Stimulated activated naive CD8-positive, alpha-beta T cell treated with anti-CD3 and anti-CD28 coated beads, Interleukin-15, Interleukin-2, amounts not matched to agents 100 ng/mL and 50 ng/mL, for 24 hours (primary cell): ENCODE data around the gene KIFBP.
"Not testable (repeated sequence)": the region's sequence is repeated elsewhere in the genome, so short reads cannot be mapped to it uniquely, and the experiment has no call there.

Experiments used
- H3K27ac Mint-ChIP-seq: one replicate; pipeline ENCODE4 v1.8.0; 2021; ENCODE audit warnings: mild to moderate bottlenecking, mixed read lengths
- H3K27me3 Mint-ChIP-seq: one replicate; pipeline ENCODE4 v1.8.0; 2021; ENCODE audit warnings: mixed read lengths
- H3K36me3 Mint-ChIP-seq: one replicate; pipeline ENCODE4 v1.8.0; 2021; ENCODE audit warnings: low read depth, mixed read lengths
- H3K4me1 Mint-ChIP-seq: one replicate; pipeline ENCODE4 v1.8.0; 2021; ENCODE audit warnings: low read depth, mixed read lengths
- H3K4me3 Mint-ChIP-seq: one replicate; pipeline ENCODE4 v1.8.0; 2021; ENCODE audit warnings: mild to moderate bottlenecking, mixed read lengths
- H3K9me3 Mint-ChIP-seq: one replicate; pipeline ENCODE4 v1.8.0; 2021; ENCODE audit warnings: mixed read lengths

Gene KIFBP

DNA sequence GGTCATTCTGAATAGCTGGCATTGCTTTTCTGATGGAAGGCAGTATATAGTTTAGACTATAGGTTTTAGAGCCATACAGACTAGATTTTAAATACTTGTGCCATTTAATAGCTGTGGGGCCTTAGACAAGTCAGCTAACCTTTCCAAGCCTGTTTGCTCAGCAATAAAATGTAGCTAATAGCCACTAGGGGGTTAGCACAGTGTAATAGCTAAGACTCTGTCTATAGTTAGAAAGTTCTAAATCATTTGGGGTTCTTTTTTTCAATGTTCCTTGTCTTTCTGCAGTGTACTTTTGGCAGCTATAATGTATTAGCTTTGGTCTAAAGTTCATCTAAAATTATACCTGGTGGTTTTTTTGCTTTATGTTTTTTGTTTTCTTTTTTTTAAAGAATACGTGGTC is 7.5 kb upstream of the KIFBP start:
- Mint-ChIP-seq H3K4me1 (no peaks in the 10 kb centered on the region), H3K36me3 (peaks cover 83% of the 10 kb centered on the region), H3K27me3 (no peaks in the 10 kb centered on the region), H3K27ac (peak overlapping the region; percentile 48), H3K9me3 (no peaks in the 10 kb centered on the region), H3K4me3 (no peak overlapping the region)

DNA sequence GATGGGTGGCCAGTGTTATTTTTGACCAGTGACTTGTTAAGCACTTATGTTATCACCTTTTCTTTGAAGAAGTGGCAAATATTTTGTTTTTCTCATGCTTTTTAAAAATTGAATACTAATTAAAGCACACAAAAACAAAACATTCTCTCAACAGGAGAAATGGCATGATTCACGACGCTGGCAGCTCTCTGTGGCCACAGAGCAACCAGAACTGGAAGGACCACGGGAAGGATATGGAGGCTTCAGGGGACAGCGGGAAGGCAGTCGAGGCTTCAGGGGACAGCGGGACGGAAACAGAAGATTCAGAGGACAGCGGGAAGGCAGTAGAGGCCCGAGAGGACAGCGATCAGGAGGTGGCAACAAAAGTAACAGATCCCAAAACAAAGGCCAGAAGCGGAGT is 6.2 kb upstream of the KIFBP start:
- peaks cover 71% of the 10 kb centered on the region for H3K36me3 Mint-ChIP-seq
- no peaks in the 10 kb centered on the region for H3K27me3 Mint-ChIP-seq
- H3K9me3 Mint-ChIP-seq = no peaks in the 10 kb centered on the region
- no peak overlapping the region for H3K4me3 Mint-ChIP-seq
- H3K27ac Mint-ChIP-seq = no peak overlapping the region
- peaks cover 3% of the 10 kb centered on the region for H3K4me1 Mint-ChIP-seq

DNA sequence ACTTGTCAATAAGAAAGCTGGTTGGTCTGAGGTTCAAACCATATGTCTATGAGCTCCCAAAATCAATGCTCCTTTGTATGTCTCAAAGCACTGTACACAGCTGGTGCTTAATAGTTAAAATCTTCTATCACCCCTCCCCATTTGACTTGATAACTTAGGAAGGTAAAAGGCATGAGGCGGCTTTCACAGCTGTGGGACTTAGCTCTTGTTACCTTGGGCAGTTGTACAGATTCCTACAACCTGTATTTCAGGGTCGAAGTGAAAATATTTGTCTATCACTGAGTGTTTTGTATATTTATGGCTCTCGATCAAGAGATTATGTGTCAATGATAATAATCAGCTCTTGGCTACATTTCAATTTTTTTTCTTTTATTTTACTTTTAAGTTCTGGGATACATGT is 992 bp upstream of the KIFBP start:
- H3K27ac Mint-ChIP-seq = peak overlapping the region; percentile 92
- peaks cover 40% of the 10 kb centered on the region for H3K4me1 Mint-ChIP-seq
- no peaks in the 10 kb centered on the region for H3K9me3 Mint-ChIP-seq
- no peaks in the 10 kb centered on the region for H3K27me3 Mint-ChIP-seq
- peak overlapping the region; percentile 95 for H3K4me3 Mint-ChIP-seq
- peaks cover 41% of the 10 kb centered on the region for H3K36me3 Mint-ChIP-seq

DNA sequence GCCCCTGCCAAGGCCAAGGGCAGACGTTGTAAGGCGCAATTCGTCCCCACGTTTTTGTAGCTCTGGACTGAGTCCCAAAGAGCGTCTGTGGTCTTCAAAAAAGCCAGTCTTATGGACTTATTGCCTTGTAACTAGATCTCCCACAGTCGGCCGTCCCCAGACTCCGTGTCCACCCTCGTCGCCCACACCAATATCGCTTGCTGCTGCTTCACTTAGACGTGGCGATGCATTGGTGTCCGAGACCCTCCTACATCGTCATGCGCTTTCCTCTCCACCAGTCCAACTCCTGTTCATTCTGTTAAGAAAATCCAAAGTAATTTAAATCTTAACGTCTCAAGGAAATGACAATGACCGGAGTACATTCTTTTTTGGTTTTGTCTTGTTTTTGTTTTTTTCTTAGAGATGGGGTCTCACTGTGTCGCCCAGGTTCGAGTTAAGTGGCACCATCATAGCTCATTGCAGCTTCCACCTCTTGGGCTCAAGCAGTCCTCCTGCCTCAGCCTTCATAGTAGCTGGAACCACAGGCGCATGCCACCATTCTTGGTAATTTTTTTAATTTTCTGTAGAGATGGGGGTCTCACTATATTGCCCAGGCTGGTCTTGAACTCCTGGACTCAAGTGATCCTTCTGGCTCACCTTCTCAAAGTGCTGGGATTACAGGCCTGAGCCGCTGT is 851 bp downstream of the KIFBP start:
- no peaks in the 10 kb centered on the region for H3K27me3 Mint-ChIP-seq
- peak overlapping the region; percentile 95 for H3K4me3 Mint-ChIP-seq
- H3K4me1 Mint-ChIP-seq = peaks cover 48% of the 10 kb centered on the region
- peak overlapping the region; percentile 83 for H3K27ac Mint-ChIP-seq
- no peaks in the 10 kb centered on the region for H3K9me3 Mint-ChIP-seq
- peaks cover 25% of the 10 kb centered on the region for H3K36me3 Mint-ChIP-seq

DNA sequence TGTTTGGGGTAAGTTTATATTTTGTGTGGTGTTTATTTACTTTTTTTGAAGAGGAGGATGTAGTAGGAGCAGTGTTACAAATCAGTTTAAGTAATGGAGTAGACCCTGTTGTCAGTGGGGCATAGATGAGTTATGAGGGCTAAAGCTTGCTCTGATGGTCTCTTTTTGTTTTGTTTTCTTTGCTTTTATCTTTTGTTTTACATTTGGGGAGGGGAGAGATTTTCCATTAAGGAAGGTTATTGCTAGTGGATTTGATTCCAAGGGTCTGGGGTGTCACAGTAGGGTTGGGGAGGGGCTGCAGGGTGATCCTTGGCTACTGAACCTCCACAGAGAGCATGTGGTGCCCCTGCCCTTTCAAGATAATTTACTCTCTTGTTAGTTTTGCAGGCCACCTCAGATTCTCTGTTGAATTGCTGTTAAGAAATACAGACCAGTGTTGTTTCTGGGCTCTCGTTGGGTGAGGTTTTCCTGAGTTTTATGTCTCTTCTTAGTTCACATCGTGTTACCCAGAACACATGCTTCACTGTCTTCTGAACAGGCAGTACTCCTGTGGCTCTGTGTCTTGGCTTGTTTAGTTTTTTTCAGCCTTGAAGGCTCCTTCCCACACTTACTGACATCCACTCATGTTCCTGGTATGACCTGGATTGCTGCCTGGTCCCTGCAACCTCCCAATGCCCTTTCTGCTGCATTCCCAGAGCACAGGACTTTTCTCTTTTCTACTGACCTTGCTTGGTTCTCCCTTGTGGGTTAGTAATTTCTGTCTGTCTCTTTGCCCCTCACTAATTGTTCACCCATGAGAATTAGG is 4.2 kb downstream of the KIFBP start:
- H3K4me3 Mint-ChIP-seq = no peak overlapping the region
- no peaks in the 10 kb centered on the region for H3K9me3 Mint-ChIP-seq
- no peaks in the 10 kb centered on the region for H3K27me3 Mint-ChIP-seq
- H3K27ac Mint-ChIP-seq = peak overlapping the region; percentile 56
- peaks cover 54% of the 10 kb centered on the region for H3K4me1 Mint-ChIP-seq
- peaks cover 15% of the 10 kb centered on the region for H3K36me3 Mint-ChIP-seq

DNA sequence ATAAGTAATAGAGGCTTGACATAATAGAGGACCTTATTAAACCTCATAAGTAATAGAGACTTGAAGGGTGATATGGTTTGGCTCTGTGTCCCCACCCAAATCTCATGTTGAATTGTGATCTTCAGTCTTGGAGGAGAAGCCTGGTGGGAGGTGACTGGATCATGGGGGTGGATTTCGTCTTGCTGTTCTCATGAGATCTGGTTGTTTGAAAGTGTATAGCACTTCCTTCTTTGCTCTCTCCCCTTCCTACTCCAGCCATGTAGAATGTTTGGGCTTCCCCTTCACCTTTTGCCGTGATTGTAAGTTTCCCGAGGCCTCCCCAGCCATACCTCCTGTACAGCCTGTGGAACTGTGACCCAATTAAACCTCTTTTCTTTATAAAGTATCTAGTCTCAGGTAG is 8.6 kb downstream of the KIFBP start:
- Mint-ChIP-seq H3K4me3 (peak overlapping the region; percentile 55), H3K9me3 (no peaks in the 10 kb centered on the region), H3K27ac (peak overlapping the region; percentile 87), H3K36me3 (peaks cover 3% of the 10 kb centered on the region), H3K27me3 (no peaks in the 10 kb centered on the region), H3K4me1 (peaks cover 44% of the 10 kb centered on the region)

DNA sequence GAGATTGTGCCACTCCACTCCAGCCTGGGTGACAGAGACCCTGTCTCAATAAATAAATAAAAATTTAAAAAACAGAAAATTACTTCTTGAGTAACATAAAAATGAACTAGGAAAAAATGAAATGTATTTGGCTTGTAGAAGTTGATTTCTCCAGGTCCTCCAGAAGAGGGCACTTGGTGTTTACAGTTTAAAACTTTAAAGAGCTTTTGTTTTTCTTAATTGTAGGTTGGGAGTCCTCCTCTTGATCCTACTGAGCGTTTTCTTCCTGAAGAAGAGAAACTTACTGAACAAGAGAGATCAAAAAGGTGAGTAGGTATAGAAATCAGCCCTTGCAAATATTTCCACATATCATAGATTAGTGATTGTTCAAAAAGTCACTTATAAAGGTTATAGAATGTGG is 16.2 kb downstream of the KIFBP start:
- Mint-ChIP-seq H3K36me3 (peaks cover 8% of the 10 kb centered on the region), H3K4me3 (no peak overlapping the region), H3K9me3 (no peaks in the 10 kb centered on the region), H3K4me1 (peaks cover 6% of the 10 kb centered on the region), H3K27me3 (no peaks in the 10 kb centered on the region), H3K27ac (no peak overlapping the region)

DNA sequence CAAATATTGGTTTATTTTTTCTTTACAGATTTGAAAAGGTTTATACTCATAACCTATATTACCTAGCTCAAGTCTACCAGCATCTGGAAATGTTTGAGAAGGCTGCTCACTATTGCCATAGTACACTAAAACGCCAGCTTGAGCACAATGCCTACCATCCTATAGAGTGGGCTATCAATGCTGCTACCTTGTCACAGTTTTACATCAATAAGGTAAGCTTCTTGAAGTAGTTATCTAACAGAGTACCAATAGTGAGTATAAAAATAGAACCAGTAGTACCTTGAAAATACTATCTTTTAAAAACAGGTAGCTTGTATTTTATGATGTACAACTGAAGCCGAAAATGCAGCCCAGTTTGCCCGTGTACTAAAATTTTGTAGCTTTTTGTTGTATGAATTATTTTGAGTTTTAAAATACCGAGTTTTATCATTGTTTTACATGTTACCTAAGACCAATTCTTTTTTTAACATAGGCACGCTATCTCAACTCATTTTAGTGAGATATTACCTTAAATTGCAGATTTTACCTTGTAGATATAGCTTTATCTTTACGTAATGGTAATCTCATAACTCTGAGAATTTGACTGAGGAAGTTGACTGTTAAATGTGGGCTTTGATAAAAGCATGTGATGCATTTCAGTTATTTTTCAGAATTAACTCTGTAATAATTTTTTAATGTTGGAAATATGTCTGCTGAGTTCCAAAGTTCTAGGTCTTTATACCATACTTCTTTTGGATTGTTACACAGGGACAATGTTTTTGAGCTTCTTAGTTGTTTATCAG is 17.3 kb downstream of the KIFBP start:
- H3K27ac Mint-ChIP-seq = no peak overlapping the region
- H3K36me3 Mint-ChIP-seq = peaks cover 17% of the 10 kb centered on the region
- H3K27me3 Mint-ChIP-seq = no peaks in the 10 kb centered on the region
- no peaks in the 10 kb centered on the region for H3K9me3 Mint-ChIP-seq
- no peak overlapping the region for H3K4me3 Mint-ChIP-seq
- no peaks in the 10 kb centered on the region for H3K4me1 Mint-ChIP-seq

DNA sequence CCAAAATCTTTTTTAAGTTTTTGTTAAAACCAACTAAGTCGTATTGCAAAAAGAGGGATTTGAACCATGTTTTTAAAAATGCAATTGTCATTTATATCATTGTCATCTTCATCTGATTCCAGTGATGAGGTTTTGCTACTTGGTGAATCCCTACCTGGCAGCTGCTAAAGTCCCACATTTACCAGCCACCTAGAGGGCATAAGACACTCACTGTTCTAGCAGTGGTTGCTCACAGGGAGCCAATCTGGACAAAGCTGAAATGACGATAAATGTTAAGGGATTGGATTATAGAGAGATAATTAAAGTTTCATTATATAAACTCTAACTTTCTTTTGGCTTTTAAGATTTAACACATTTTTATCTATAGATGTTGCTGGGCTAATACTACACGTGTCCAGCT is 18.7 kb downstream of the KIFBP start:
- H3K4me3 Mint-ChIP-seq = no peak overlapping the region
- H3K27ac Mint-ChIP-seq = no peak overlapping the region
- H3K9me3 Mint-ChIP-seq = no peaks in the 10 kb centered on the region
- peaks cover 25% of the 10 kb centered on the region for H3K36me3 Mint-ChIP-seq
- H3K4me1 Mint-ChIP-seq = peaks cover under 1% of the 10 kb centered on the region
- H3K27me3 Mint-ChIP-seq = no peaks in the 10 kb centered on the region

DNA sequence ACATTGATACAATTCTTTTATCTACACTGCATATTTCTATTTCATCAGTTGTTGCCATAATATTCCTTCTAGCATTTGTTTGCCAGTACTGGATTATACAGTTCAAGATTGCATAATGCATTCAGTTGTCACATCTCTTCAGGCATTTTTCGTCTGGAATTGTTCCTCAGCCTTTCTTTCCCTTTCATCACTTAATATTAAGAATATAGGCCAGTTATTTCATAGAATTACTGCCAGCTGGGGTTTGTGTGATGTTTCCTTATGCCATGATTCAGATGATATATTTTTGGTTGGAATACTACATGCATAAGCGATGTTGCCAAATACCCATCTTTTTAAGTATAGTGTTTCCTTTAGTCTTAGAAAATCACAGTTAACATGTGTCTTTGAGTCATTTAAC is 20.8 kb downstream of the KIFBP start:
- Mint-ChIP-seq H3K4me3 (no peak overlapping the region), H3K9me3 (no peaks in the 10 kb centered on the region), H3K27ac (no peak overlapping the region), H3K27me3 (no peaks in the 10 kb centered on the region), H3K36me3 (peaks cover 35% of the 10 kb centered on the region), H3K4me1 (peaks cover 16% of the 10 kb centered on the region)

DNA sequence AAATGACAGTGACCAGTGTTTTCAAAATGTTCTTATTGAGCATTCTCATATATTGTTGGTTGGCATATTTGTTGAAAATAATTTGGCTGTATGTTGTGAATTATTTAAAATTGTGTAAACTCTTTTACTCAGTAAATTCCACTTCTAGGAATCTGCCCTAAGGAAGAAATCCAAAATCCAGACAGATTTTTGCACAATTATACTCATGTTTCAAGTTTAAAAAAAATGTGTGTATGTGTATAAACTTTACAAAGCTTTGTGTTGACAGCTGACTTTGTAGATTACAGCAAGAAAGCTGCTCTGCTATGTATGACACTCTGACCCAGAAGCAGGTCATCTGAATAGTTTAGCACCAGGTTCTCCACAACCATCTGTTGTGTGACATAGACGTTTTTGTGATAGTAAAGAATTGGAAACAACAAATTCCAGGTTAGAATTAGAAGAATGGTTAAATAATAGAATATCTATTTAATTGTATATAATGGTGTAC is 21.6 kb downstream of the KIFBP start:
- Mint-ChIP-seq H3K4me1 (peaks cover 16% of the 10 kb centered on the region), H3K27ac (no peak overlapping the region), H3K36me3 (peaks cover 36% of the 10 kb centered on the region), H3K4me3 (no peak overlapping the region), H3K9me3 (no peaks in the 10 kb centered on the region), H3K27me3 (no peaks in the 10 kb centered on the region)

DNA sequence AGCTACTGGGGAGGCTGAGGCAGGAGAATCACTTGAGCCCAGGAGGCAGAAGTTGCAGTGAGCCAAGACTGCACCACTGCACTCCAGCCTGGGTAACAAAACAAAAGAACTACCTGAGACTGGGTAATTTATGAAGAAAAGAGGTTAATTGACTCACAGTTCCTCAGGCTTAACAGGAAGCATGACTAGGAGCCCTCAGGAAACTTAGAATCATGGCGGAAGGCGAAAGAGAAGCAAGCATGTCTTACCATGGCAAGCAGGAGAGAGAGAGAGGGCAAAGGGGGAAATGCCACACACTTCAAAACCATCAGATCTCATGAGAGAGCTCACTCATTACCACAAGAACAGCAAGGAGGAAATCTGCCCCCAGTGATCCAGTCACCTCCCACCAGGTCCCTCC is 24.2 kb downstream of the KIFBP start:
- peaks cover 46% of the 10 kb centered on the region for H3K36me3 Mint-ChIP-seq
- H3K27ac Mint-ChIP-seq = peak overlapping the region; percentile 65
- H3K9me3 Mint-ChIP-seq, H3K4me3 Mint-ChIP-seq, H3K27me3 Mint-ChIP-seq: not testable (repeated sequence)
- peaks cover 16% of the 10 kb centered on the region for H3K4me1 Mint-ChIP-seq

DNA sequence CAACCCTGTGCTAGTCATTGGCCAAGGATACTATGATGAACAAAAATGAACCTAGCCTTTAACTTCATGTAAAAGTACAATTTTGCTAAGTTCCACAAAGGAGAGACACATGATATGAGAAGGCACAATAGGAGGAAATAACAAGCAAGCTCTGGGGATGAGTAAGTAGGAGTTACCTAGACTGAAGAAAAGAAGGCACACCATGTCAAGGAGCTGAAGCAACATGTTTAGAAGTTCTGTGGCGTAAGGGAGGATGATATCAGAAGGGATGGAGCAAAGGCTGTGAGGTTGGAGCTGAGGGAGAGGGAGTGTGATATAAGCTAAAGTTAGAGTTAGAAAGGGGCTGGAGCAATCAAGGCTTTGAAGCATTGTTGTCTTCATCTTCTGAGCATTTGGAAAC is 25.6 kb downstream of the KIFBP start:
- H3K36me3 Mint-ChIP-seq = peaks cover 48% of the 10 kb centered on the region
- no peaks in the 10 kb centered on the region for H3K27me3 Mint-ChIP-seq
- H3K4me1 Mint-ChIP-seq = peaks cover 16% of the 10 kb centered on the region
- no peak overlapping the region for H3K27ac Mint-ChIP-seq
- no peaks in the 10 kb centered on the region for H3K9me3 Mint-ChIP-seq
- no peak overlapping the region for H3K4me3 Mint-ChIP-seq

DNA sequence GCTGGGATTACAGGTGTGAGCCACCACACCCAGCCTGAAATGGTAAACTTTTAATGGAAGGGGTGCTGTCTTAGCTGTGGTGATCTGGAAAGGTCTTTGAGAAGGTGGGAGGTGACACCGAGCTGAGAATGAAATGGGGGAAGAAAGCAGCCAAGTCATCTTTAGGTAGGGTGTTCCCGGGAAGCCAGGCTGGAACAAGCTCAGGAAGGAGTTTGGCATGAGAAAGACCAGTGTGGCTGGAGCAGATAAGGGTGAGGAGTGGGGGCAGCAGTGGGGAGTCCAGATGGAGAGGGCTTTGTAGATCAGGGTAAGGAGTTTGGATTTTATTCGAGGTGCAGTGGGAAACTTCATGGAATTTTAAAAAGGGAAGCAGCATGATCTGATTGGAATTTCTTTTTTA is 30.0 kb downstream of the KIFBP start:
- Mint-ChIP-seq H3K9me3 (no peaks in the 10 kb centered on the region), H3K27me3 (no peaks in the 10 kb centered on the region), H3K4me1 (peaks cover 2% of the 10 kb centered on the region), H3K36me3 (peaks cover 23% of the 10 kb centered on the region), H3K4me3 (no peak overlapping the region), H3K27ac (no peak overlapping the region)

DNA sequence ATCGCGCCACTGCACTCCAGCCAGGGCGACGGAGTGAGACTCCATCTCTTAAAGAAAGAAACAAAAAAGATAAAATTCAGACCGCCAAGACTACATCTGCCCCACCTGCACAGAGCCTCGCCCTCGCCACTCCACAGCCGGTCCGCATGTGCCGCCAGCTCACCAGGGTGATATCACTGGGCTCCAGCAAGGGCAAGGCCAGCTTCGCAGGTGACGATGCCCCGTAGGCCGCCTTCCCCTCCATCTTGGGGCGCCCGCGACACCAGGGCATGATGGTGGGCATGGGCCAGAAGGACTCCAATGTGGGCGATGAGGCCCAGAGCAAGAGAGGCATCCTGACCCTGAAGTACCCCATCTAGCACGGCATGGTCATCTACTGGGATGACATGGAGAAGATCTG is 34.0 kb downstream of the KIFBP start:
- H3K36me3 Mint-ChIP-seq = peaks cover 5% of the 10 kb centered on the region
- H3K4me3 Mint-ChIP-seq = no peak overlapping the region

More for the DNA sequence above, 34.0 kb downstream of the KIFBP start:
- Mint-ChIP-seq H3K27me3 (no peaks in the 10 kb centered on the region), H3K9me3 (no peaks in the 10 kb centered on the region), H3K4me1 (peaks cover 6% of the 10 kb centered on the region), H3K27ac (no peak overlapping the region)
